Measurements from ENCODE around the gene CRB2. TPM values are rescaled to one million over a fixed set of nuclear protein-coding genes. Genes with fewer than 3 reads are reported as not detected.

The CRB2 gene
- total RNA-seq, 4 donors from 2014 or later: 0.06 to 0.13 TPM; not detected in 2

- no peak for DNase-seq (ENCODE audit: extremely low spot score)
- Histone ChIP-seq H3K9me3 (no peaks in the 10 kb centered on the region), H3K27me3 (no peaks in the 10 kb centered on the region), H3K27ac (replicated peaks in 1 of 4) (no peak overlapping the region), H3K36me3 (peaks cover 28 to 73% (median 39%) of the 10 kb centered on the region in 4 donors), H3K4me1 (no peaks in the 10 kb centered on the region), H3K4me3 (no peak overlapping the region)
- TF ChIP-seq EP300 (IDR thresholded peaks at IDR 0.05) (no peak), POLR2A (IDR thresholded peaks at IDR 0.05; ENCODE audit: low read depth) (no peak)
- intact Hi-C loops (cut with DNase I): no loop called here
- WGBS: 94% methylated on average over 8 of the region's 8 CpGs
Measured at GRCh38 chr9:123423311-123423640, 67.3 kb downstream of the CRB2 start.

- peaks cover 0 to 3% (median 0%) of the 10 kb centered on the region in 4 donors for H3K9me3 ChIP-seq
- peaks cover 27 to 65% (median 34%) of the 10 kb centered on the region in 4 donors for H3K36me3 ChIP-seq
- H3K4me1 ChIP-seq: no peaks in the 10 kb centered on the region
- no peak for DNase-seq (ENCODE audit: extremely low spot score)
- WGBS: 98% methylated on average over 5 of the region's 5 CpGs
- intact Hi-C loops (cut with DNase I): no loop called here
- H3K27me3 ChIP-seq: no peaks in the 10 kb centered on the region
- H3K27ac ChIP-seq (replicated peaks in 1 of 4): no peak overlapping the region
- H3K4me3 ChIP-seq: no peak overlapping the region
- TF ChIP-seq POLR2A (IDR thresholded peaks at IDR 0.05; ENCODE audit: low read depth): no peak
- no peak for TF ChIP-seq EP300 (IDR thresholded peaks at IDR 0.05)
- no peak for TF ChIP-seq POLR2AphosphoS5 (IDR thresholded peaks at IDR 0.05)
- no peak for TF ChIP-seq CTCF (IDR thresholded peaks at IDR 0.05)
Measured at GRCh38 chr9:123424131-123424530, 68.1 kb downstream of the CRB2 start.

GRCh38 chr9:123424552-123425225 lies 68.7 kb downstream of the CRB2 start:
- no peak for DNase-seq (ENCODE audit: extremely low spot score)
- no peak for TF ChIP-seq EP300 (IDR thresholded peaks at IDR 0.05)
- no peak for TF ChIP-seq POLR2AphosphoS5 (IDR thresholded peaks at IDR 0.05)
- no peak for TF ChIP-seq CTCF (IDR thresholded peaks at IDR 0.05)
- TF ChIP-seq POLR2A (IDR thresholded peaks at IDR 0.05; ENCODE audit: low read depth): no peak
- intact Hi-C loops (cut with DNase I): no loop called here
- no peak overlapping the region for H3K27ac ChIP-seq (replicated peaks in 1 of 4)
- 94% methylated on average over 6 of the region's 6 CpGs for WGBS
- H3K4me3 ChIP-seq: no peak overlapping the region
- H3K9me3 ChIP-seq: peaks cover 0 to 6% (median 0%) of the 10 kb centered on the region in 4 donors
- no peaks in the 10 kb centered on the region for H3K4me1 ChIP-seq
- H3K27me3 ChIP-seq: no peaks in the 10 kb centered on the region
- peaks cover 22 to 65% (median 30%) of the 10 kb centered on the region in 4 donors for H3K36me3 ChIP-seq

- Histone ChIP-seq H3K36me3 (peaks cover 15 to 61% (median 27%) of the 10 kb centered on the region in 4 donors), H3K4me1 (no peaks in the 10 kb centered on the region), H3K27me3 (no peaks in the 10 kb centered on the region), H3K27ac (replicated peaks in 1 of 4) (no peak overlapping the region), H3K4me3 (no peak overlapping the region), H3K9me3 (peaks cover 0 to 6% (median 0%) of the 10 kb centered on the region in 4 donors)
- no peak for DNase-seq (ENCODE audit: extremely low spot score)
- intact Hi-C loops (cut with DNase I): no loop called here
- TF ChIP-seq POLR2AphosphoS5 (IDR thresholded peaks at IDR 0.05) (no peak), POLR2A (IDR thresholded peaks at IDR 0.05; ENCODE audit: low read depth) (no peak), EP300 (IDR thresholded peaks at IDR 0.05) (no peak), CTCF (IDR thresholded peaks at IDR 0.05) (no peak)
- whole genome bisulfite sequencing: 93% methylated on average over 20 of the region's 20 CpGs
Measured at GRCh38 chr9:123425261-123425821, 69.3 kb downstream of the CRB2 start.

- intact Hi-C loops (cut with DNase I): no loop called here
- H3K4me1 ChIP-seq: no peaks in the 10 kb centered on the region
- no peaks in the 10 kb centered on the region for H3K27me3 ChIP-seq
- TF ChIP-seq POLR2A (IDR thresholded peaks at IDR 0.05; ENCODE audit: low read depth) (no peak), EP300 (IDR thresholded peaks at IDR 0.05) (no peak), POLR2AphosphoS5 (IDR thresholded peaks at IDR 0.05) (no peak), CTCF (IDR thresholded peaks at IDR 0.05) (no peak)
- DNase-seq (ENCODE audit: extremely low spot score): no peak
- peaks cover 0 to 6% (median 0%) of the 10 kb centered on the region in 4 donors for H3K9me3 ChIP-seq
- 86% methylated on average over 6 of the region's 6 CpGs for WGBS
- H3K36me3 ChIP-seq: peaks cover 15 to 61% (median 30%) of the 10 kb centered on the region in 4 donors
- H3K4me3 ChIP-seq: no peak overlapping the region
- no peak overlapping the region for H3K27ac ChIP-seq (replicated peaks in 1 of 4)
Measured at GRCh38 chr9:123425836-123426365, 69.9 kb downstream of the CRB2 start.
